HG02588 (cell line): Measurements from ENCODE around the gene ZMYND8.
"Not testable (repeated sequence)": the region's sequence is repeated elsewhere in the genome, so short reads cannot be mapped to it uniquely, and the experiment has no call there.

Source experiments
- ATAC-seq: cut with Tn5 transposase; IDR thresholded peaks from one replicate; pipeline ENCODE4 v1.9.1; 2021; ENCODE audit warnings: mild to moderate bottlenecking, moderate library complexity; ENCODE audit not compliant: unreplicated experiment

The ZMYND8 gene

GRCh38 chr20:47271046-47271615, 85.4 kb downstream of the ZMYND8 start:
- no peak for ATAC-seq

GRCh38 chr20:47269309-47270165, 87.0 kb downstream of the ZMYND8 start:
- no peak for ATAC-seq

GRCh38 chr20:47267621-47268020, 88.9 kb downstream of the ZMYND8 start:
- ATAC-seq, result no peak

GRCh38 chr20:47266847-47267515, 89.5 kb downstream of the ZMYND8 start:
- no peak for ATAC-seq

- ATAC-seq, result no peak
Observed at GRCh38 chr20:47265984-47266383, 90.5 kb downstream of the ZMYND8 start.

GRCh38 chr20:47265214-47265613, 91.3 kb downstream of the ZMYND8 start:
- no peak for ATAC-seq

GRCh38 chr20:47264137-47264769, 92.2 kb downstream of the ZMYND8 start:
- ATAC-seq, result not testable (repeated sequence)

- ATAC-seq, result no peak
Observed at GRCh38 chr20:47263465-47264084, 92.9 kb downstream of the ZMYND8 start.

GRCh38 chr20:47263080-47263464, 93.4 kb downstream of the ZMYND8 start:
- ATAC-seq, result no peak

GRCh38 chr20:47262365-47263013, 94.0 kb downstream of the ZMYND8 start:
- ATAC-seq, result peak; percentile 47

GRCh38 chr20:47262008-47262364, 94.5 kb downstream of the ZMYND8 start:
- peak; percentile 8 for ATAC-seq

- not testable (repeated sequence) for ATAC-seq
Observed at GRCh38 chr20:47261161-47261774, 95.2 kb downstream of the ZMYND8 start.

GRCh38 chr20:47260540-47261126, 95.9 kb downstream of the ZMYND8 start:
- ATAC-seq, result not testable (repeated sequence)

- ATAC-seq, result peak; percentile 46
Observed at GRCh38 chr20:47258745-47259695, 97.5 kb downstream of the ZMYND8 start.

- no peak for ATAC-seq
Observed at GRCh38 chr20:47257771-47258170, 98.7 kb downstream of the ZMYND8 start.

- ATAC-seq, result no peak
Observed at GRCh38 chr20:47257256-47257655, 99.2 kb downstream of the ZMYND8 start.

- no peak for ATAC-seq
Observed at GRCh38 chr20:47256668-47257236, 99.7 kb downstream of the ZMYND8 start.

- no peak for ATAC-seq
Observed at GRCh38 chr20:47253872-47254271, 102.6 kb downstream of the ZMYND8 start.
